ENCODE measurements around the gene ATP6V1B1.

Gene ATP6V1B1

GRCh38 chr2:70902067-70902442 lies 33.6 kb upstream of the ATP6V1B1 start:
- TF ChIP-seq CTCF (IDR thresholded peaks at IDR 0.05; ENCODE audit: insufficient read depth, low read depth, low read length, missing control alignments), result no peak
- no peak for DNase-seq (ENCODE audit: low read depth)
- H3K4me3 ChIP-seq (ENCODE audit: low read length), result no peak overlapping the region

GRCh38 chr2:70902579-70902978 lies 33.1 kb upstream of the ATP6V1B1 start:
- H3K4me3 ChIP-seq (ENCODE audit: low read length), result no peak overlapping the region
- TF ChIP-seq CTCF (IDR thresholded peaks at IDR 0.05; ENCODE audit: insufficient read depth, low read depth, low read length, missing control alignments), result no peak
- no peak for DNase-seq (ENCODE audit: low read depth)

GRCh38 chr2:70903171-70903570 lies 32.5 kb upstream of the ATP6V1B1 start:
- no peak for TF ChIP-seq CTCF (IDR thresholded peaks at IDR 0.05; ENCODE audit: insufficient read depth, low read depth, low read length, missing control alignments)
- H3K4me3 ChIP-seq (ENCODE audit: low read length), result no peak overlapping the region
- no peak for DNase-seq (ENCODE audit: low read depth)

GRCh38 chr2:70903641-70904340 lies 31.9 kb upstream of the ATP6V1B1 start:
- no peak for DNase-seq (ENCODE audit: low read depth)
- TF ChIP-seq CTCF (IDR thresholded peaks at IDR 0.05; ENCODE audit: insufficient read depth, low read depth, low read length, missing control alignments), result no peak
- no peak overlapping the region for H3K4me3 ChIP-seq (ENCODE audit: low read length)

- no peak for TF ChIP-seq CTCF (IDR thresholded peaks at IDR 0.05; ENCODE audit: insufficient read depth, low read depth, low read length, missing control alignments)
- DNase-seq (ENCODE audit: low read depth), result no peak
- H3K4me3 ChIP-seq (ENCODE audit: low read length), result no peak overlapping the region
Observed at GRCh38 chr2:70904371-70905216, 31.1 kb upstream of the ATP6V1B1 start.

- TF ChIP-seq CTCF (IDR thresholded peaks at IDR 0.05; ENCODE audit: insufficient read depth, low read depth, low read length, missing control alignments), result no peak
- no peak overlapping the region for H3K4me3 ChIP-seq (ENCODE audit: low read length)
- DNase-seq (ENCODE audit: low read depth), result no peak
Observed at GRCh38 chr2:70905443-70906421, 30.0 kb upstream of the ATP6V1B1 start.

Measured in epithelial cell of esophagus (primary cell).